ENCODE results near the gene KAZN. TPM values are rescaled to one million over a fixed set of nuclear protein-coding genes. Genes with fewer than 3 reads are reported as not detected.

Gene KAZN
- total RNA-seq, 2 experiments from 2014 or later: 0.22 to 0.55 TPM

DNA sequence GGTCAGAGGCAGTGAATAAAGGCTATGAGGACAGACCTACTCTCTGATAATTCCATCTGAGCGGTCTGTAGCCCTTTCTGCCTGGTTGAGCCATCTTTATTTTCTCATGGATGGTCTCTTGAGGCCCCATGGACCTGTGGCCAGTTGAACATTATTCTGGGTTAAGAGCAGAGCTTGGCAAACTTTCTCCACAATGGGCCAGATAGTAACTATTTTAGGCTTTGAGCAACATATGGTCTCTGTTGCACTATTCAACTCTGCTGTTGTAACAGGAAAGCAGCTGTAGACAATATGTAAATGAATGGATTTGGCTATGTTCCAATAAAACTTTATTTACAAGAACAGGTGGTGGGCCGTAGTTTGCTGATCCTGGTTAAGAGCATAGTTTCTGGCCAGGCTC, 62.7 kb downstream of the KAZN start:
- Histone ChIP-seq H3K27me3 (ENCODE audit: control insufficient read depth in 1 of 2, insufficient read depth in 2 of 2, low read length in 2 of 2) (no peaks in the 10 kb centered on the region), H3K9me3 (ENCODE audit: control insufficient read depth in 1 of 2, insufficient read depth in 1 of 2, low read length in 2 of 2) (no peaks in the 10 kb centered on the region), H3K36me3 (ENCODE audit: insufficient read depth, low read length) (no peaks in the 10 kb centered on the region), H3K27ac (ENCODE audit: low read depth in 1 of 2, low read length in 2 of 2) (no peak overlapping the region), H3K4me1 (ENCODE audit: insufficient read depth, low read length) (no peaks in the 10 kb centered on the region), H3K4me3 (ENCODE audit: low read length) (no peak overlapping the region)
- ATAC-seq (ENCODE audit: poor library complexity) (no peak), DNase-seq (no peak)
- intact Hi-C loops (cut with DNase I, micrococcal nuclease): no loop called here
- Mint-ChIP-seq H3K4me1 (ENCODE audit: low read depth) (no peaks in the 10 kb centered on the region), H3K36me3 (ENCODE audit: low read depth) (no peaks in the 10 kb centered on the region), H3K9me3 (no peaks in the 10 kb centered on the region), H3K4me3 (no peak overlapping the region), H3K27ac (no peak overlapping the region), H3K27me3 (peaks cover 17% of the 10 kb centered on the region)
- TF ChIP-seq CTCF (IDR thresholded peaks at IDR 0.05): no peak
- ChIA-PET CTCF (no interaction called here), POLR2A (no interaction called here)

DNA sequence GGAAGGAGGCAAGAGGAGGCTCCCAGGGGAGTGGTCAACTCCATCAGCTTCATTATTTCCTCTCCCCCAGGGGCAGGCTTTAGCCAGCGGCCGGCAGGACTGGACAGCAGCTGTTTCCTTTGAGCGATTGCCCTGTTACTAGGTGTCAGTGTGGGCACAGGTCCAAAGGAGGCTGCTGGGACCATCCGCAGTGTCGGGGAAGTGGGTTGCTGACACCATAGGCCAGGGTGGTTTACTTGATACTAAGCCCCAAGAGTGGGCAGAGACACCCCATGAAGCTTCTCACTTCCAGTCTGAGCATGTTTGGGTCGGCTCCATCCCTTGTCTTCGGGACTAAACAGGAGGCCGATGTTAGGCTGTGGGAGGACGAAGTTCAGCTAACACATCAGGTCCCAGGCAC, 63.6 kb downstream of the KAZN start:
- Histone ChIP-seq H3K4me1 (ENCODE audit: insufficient read depth, low read length) (no peaks in the 10 kb centered on the region), H3K27me3 (ENCODE audit: control insufficient read depth in 1 of 2, insufficient read depth in 2 of 2, low read length in 2 of 2) (no peaks in the 10 kb centered on the region), H3K9me3 (ENCODE audit: control insufficient read depth in 1 of 2, insufficient read depth in 1 of 2, low read length in 2 of 2) (no peaks in the 10 kb centered on the region), H3K36me3 (ENCODE audit: insufficient read depth, low read length) (no peaks in the 10 kb centered on the region), H3K4me3 (ENCODE audit: low read length) (no peak overlapping the region), H3K27ac (ENCODE audit: low read depth in 1 of 2, low read length in 2 of 2) (no peak overlapping the region)
- CTCF ChIA-PET: no interaction called here
- Mint-ChIP-seq H3K4me1 (ENCODE audit: low read depth) (no peaks in the 10 kb centered on the region), H3K36me3 (ENCODE audit: low read depth) (no peaks in the 10 kb centered on the region), H3K27me3 (peaks cover 14% of the 10 kb centered on the region), H3K9me3 (no peaks in the 10 kb centered on the region), H3K27ac (no peak overlapping the region), H3K4me3 (no peak overlapping the region)
- TF ChIP-seq CTCF (IDR thresholded peaks at IDR 0.05): no peak
- ATAC-seq (ENCODE audit: poor library complexity): no peak
- DNase-seq: no peak
- POLR2A ChIA-PET: no interaction called here
- intact Hi-C loops (cut with DNase I, micrococcal nuclease): no loop called here

DNA sequence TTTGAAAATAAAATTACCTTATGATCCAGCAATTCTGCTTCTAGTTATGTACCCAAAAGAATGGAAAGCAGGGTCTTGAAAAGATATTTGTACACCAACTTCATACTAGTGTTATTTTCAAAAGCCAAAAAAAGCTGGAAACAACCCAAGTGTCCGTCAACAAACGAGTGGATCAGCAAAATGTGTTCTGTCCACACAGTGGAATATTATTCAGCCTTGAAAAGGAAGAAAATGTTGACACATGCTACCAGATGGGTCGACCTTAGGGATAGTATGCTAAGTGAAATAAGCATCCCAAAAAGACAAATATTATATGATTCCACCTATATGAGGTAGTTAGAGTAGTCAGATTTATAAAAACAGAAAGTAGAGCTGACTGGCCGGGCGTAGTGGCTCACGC, 65.3 kb downstream of the KAZN start:
- no peak overlapping the region for H3K27ac ChIP-seq (ENCODE audit: low read depth in 1 of 2, low read length in 2 of 2)
- H3K27ac Mint-ChIP-seq: no peak overlapping the region
- H3K4me1 Mint-ChIP-seq (ENCODE audit: low read depth): no peaks in the 10 kb centered on the region
- H3K27me3 ChIP-seq (ENCODE audit: control insufficient read depth in 1 of 2, insufficient read depth in 2 of 2, low read length in 2 of 2): no peaks in the 10 kb centered on the region
- no peaks in the 10 kb centered on the region for H3K4me1 ChIP-seq (ENCODE audit: insufficient read depth, low read length)
- H3K36me3 Mint-ChIP-seq (ENCODE audit: low read depth): no peaks in the 10 kb centered on the region
- DNase-seq: no peak
- ChIA-PET POLR2A (no interaction called here), CTCF (no interaction called here)
- H3K9me3 ChIP-seq (ENCODE audit: control insufficient read depth in 1 of 2, insufficient read depth in 1 of 2, low read length in 2 of 2): no peaks in the 10 kb centered on the region
- no peak for TF ChIP-seq CTCF (IDR thresholded peaks at IDR 0.05)
- H3K9me3 Mint-ChIP-seq: no peaks in the 10 kb centered on the region
- no peak overlapping the region for H3K4me3 Mint-ChIP-seq
- ATAC-seq (ENCODE audit: poor library complexity): no peak
- no peaks in the 10 kb centered on the region for H3K36me3 ChIP-seq (ENCODE audit: insufficient read depth, low read length)
- H3K4me3 ChIP-seq (ENCODE audit: low read length): no peak overlapping the region
- intact Hi-C loops (cut with DNase I, micrococcal nuclease): no loop called here
- H3K27me3 Mint-ChIP-seq: peaks cover 4% of the 10 kb centered on the region

Data from CD4-positive, alpha-beta T cell (primary cell).